ENCODE measurements around the gene TTC34.
"Not testable (repeated sequence)": the region's sequence is repeated elsewhere in the genome, so short reads cannot be mapped to it uniquely, and the experiment has no call there.

Gene TTC34

GRCh38 chr1:2655598-2656434 is 145.7 kb downstream of the TTC34 start:
- not testable (repeated sequence) for H3K4me3 ChIP-seq (ENCODE audit: low read depth, low read length); H3K4me1 ChIP-seq; H3K9ac ChIP-seq; H3K27ac ChIP-seq; H3K9me3 ChIP-seq (ENCODE audit: control insufficient read depth, low read length); H3K27me3 ChIP-seq (ENCODE audit: control insufficient read depth, insufficient read depth, low read length); H3K36me3 ChIP-seq (ENCODE audit: control insufficient read depth, insufficient read depth, low read length); H2AFZ ChIP-seq; H3K79me2 ChIP-seq; H3K4me2 ChIP-seq (ENCODE audit: low read length)

GRCh38 chr1:2654443-2654948 is 147.0 kb downstream of the TTC34 start:
- H3K9me3 ChIP-seq (ENCODE audit: control insufficient read depth, low read length); H3K4me2 ChIP-seq (ENCODE audit: low read length); H3K79me2 ChIP-seq; H3K27ac ChIP-seq; H3K4me3 ChIP-seq (ENCODE audit: low read depth, low read length); H3K9ac ChIP-seq; H3K27me3 ChIP-seq (ENCODE audit: control insufficient read depth, insufficient read depth, low read length); H3K36me3 ChIP-seq (ENCODE audit: control insufficient read depth, insufficient read depth, low read length); H3K4me1 ChIP-seq; H2AFZ ChIP-seq: not testable (repeated sequence)

GRCh38 chr1:2653741-2654442 is 147.6 kb downstream of the TTC34 start:
- not testable (repeated sequence) for H3K4me3 ChIP-seq (ENCODE audit: low read depth, low read length); H3K36me3 ChIP-seq (ENCODE audit: control insufficient read depth, insufficient read depth, low read length); H3K27me3 ChIP-seq (ENCODE audit: control insufficient read depth, insufficient read depth, low read length); H3K79me2 ChIP-seq; H3K9me3 ChIP-seq (ENCODE audit: control insufficient read depth, low read length); H3K9ac ChIP-seq; H3K4me2 ChIP-seq (ENCODE audit: low read length); H3K4me1 ChIP-seq; H2AFZ ChIP-seq; H3K27ac ChIP-seq

- H3K9ac ChIP-seq; H3K4me2 ChIP-seq (ENCODE audit: low read length); H3K4me1 ChIP-seq; H3K36me3 ChIP-seq (ENCODE audit: control insufficient read depth, insufficient read depth, low read length); H3K4me3 ChIP-seq (ENCODE audit: low read depth, low read length); H3K27ac ChIP-seq; H3K9me3 ChIP-seq (ENCODE audit: control insufficient read depth, low read length); H3K79me2 ChIP-seq; H3K27me3 ChIP-seq (ENCODE audit: control insufficient read depth, insufficient read depth, low read length); H2AFZ ChIP-seq: not testable (repeated sequence)
Measured at GRCh38 chr1:2652926-2653571, 148.4 kb downstream of the TTC34 start.

- not testable (repeated sequence) for H3K9me3 ChIP-seq (ENCODE audit: control insufficient read depth, low read length); H3K4me1 ChIP-seq; H3K9ac ChIP-seq; H3K4me3 ChIP-seq (ENCODE audit: low read depth, low read length); H3K79me2 ChIP-seq; H3K27ac ChIP-seq; H3K36me3 ChIP-seq (ENCODE audit: control insufficient read depth, insufficient read depth, low read length); H3K27me3 ChIP-seq (ENCODE audit: control insufficient read depth, insufficient read depth, low read length); H2AFZ ChIP-seq; H3K4me2 ChIP-seq (ENCODE audit: low read length)
Measured at GRCh38 chr1:2652152-2652925, 149.2 kb downstream of the TTC34 start.

- H3K27me3 ChIP-seq (ENCODE audit: control insufficient read depth, insufficient read depth, low read length) = peaks cover 8% of the 10 kb centered on the region
- no peak overlapping the region for H3K4me3 ChIP-seq (ENCODE audit: low read depth, low read length)
- no peaks in the 10 kb centered on the region for H3K79me2 ChIP-seq
- no peak for TF ChIP-seq CTCF (IDR thresholded peaks at IDR 0.05)
- no peaks in the 10 kb centered on the region for H3K9me3 ChIP-seq (ENCODE audit: control insufficient read depth, low read length)
- no peak overlapping the region for H3K9ac ChIP-seq
- no peak overlapping the region for H3K27ac ChIP-seq
- H2AFZ ChIP-seq = no peak overlapping the region
- no peaks in the 10 kb centered on the region for H3K4me1 ChIP-seq
- no peaks in the 10 kb centered on the region for H3K36me3 ChIP-seq (ENCODE audit: control insufficient read depth, insufficient read depth, low read length)
- H3K4me2 ChIP-seq (ENCODE audit: low read length) = no peak overlapping the region
Measured at GRCh38 chr1:2650967-2651645, 150.4 kb downstream of the TTC34 start.

All from parathyroid adenoma (tissue), 2 donors.